ENCODE measurements around the gene PSG5.
"Not testable (repeated sequence)": the region's sequence is repeated elsewhere in the genome, so short reads cannot be mapped to it uniquely, and the experiment has no call there.

GRCh38 chr19:43120433-43121026 is 65.8 kb downstream of the PSG5 start:
- TF ChIP-seq CTCF (IDR thresholded peaks at IDR 0.05; ENCODE audit: low read depth, low read length); POLR2A (IDR thresholded peaks at IDR 0.05; ENCODE audit: extremely low read depth, insufficient read length): not testable (repeated sequence)

Data from NB4 (cell line).